Right lobe of liver (tissue), 6 donors: ENCODE data around the gene DHX34. TPM values are rescaled to one million over a fixed set of nuclear protein-coding genes. Genes with fewer than 3 reads are reported as not detected.

Experiments
- ATAC-seq, 4 donors: fragments of 200-7000 bp; cut with Tn5 transposase; one replicate each; pipeline ENCODE4 v1.9.1; 2020; ENCODE audit warnings: mild to moderate bottlenecking in 4 of 4, moderate library complexity in 4 of 4
- DNase-seq, 3 donors: peaks; one replicate each; pipeline ENCODE4 v3.0.0-alpha.2; 2020
- H3K27ac ChIP-seq, 3 donors: fragments of 200-600 bp; one replicate each; pipeline ENCODE4 v1.8.0; 2022
- H3K27me3 ChIP-seq, 2 donors: fragments of 200-600 bp; one replicate each; pipeline ENCODE4 v1.8.0; 2022
- H3K36me3 ChIP-seq, 4 donors: fragments of 200-600 bp; sonication (generic) in 1 of 4; one replicate each; pipeline versions ENCODE4 v1.5.1 to v1.8.0; 2017 to 2022; ENCODE audit warnings: control low read depth in 1 of 4
- H3K4me1 ChIP-seq, 4 donors: fragments of 200-600 bp; sonication (generic) in 1 of 4; one replicate each; pipeline versions ENCODE4 v1.5.1 to v1.8.0; 2017 to 2022; ENCODE audit warnings: control low read depth in 1 of 4
- H3K4me3 ChIP-seq, 3 donors: fragments of 200-600 bp; one replicate each; pipeline ENCODE4 v1.8.0; 2022
- H3K9me3 ChIP-seq, 4 donors: fragments of 200-600 bp; sonication (generic) in 1 of 4; one replicate each; pipeline versions ENCODE4 v1.5.1 to v1.8.0; 2017 to 2022; ENCODE audit warnings: control low read depth in 1 of 4
- POLR2A ChIP-seq: fragments of 450-650 bp; IDR thresholded peaks from one replicate; pipeline ENCODE4 v1.6.1; 2017; ENCODE audit warnings: antibody characterized with exemption, mild to moderate bottlenecking
- WGBS: methylation state at CpG from one replicate; pipeline ENCODE4 v1.1.6; 2018; ENCODE audit warnings: low coverage, low lambda C conversion rate; ENCODE audit not compliant: insufficient coverage; ENCODE audit errors: missing lambda C conversion rate; 5-methylcytosine and 5-hydroxymethylcytosine counted together
- intact Hi-C, 2 donors: fragments of 100-400 bp; cut with DNase I; formaldehyde crosslinking; loops; one replicate each; pipeline versions ENCODE4 v1.11.2 to v1.14.1; 2022
- total RNA-seq, 6 experiments: library from RNA; depleted of rRNA in 2 of 6; stranded (reverse); fragments of >200 nt in 2 of 6; fragmentation: NEBNext Ultra II Directional in 3 of 6; extraction: Animal tissue kit (Norgen Biotek cat#: 25700) in 3 of 6; gene quantifications; one replicate each; pipeline versions ENCODE4 v1.1.0 to v1.2.4, GENCODE V29; 2016 to 2023
- TF ChIP-seq, protein P1 (sequence below), 4 donors: fragments of 200-600 bp in 3 of 4; fragments of 450-650 bp in 1 of 4; IDR thresholded peaks; one replicate each; pipeline versions ENCODE4 v1.5.1 to v1.8.0; 2016 to 2022; ENCODE audit warnings: antibody characterized with exemption in 4 of 4, mild to moderate bottlenecking in 2 of 4
- donor health status: DM: no; HTN: yes; CAD: no.
- donor health status: DM: no; HTN: no; CAD: no.
- donor health status: DM: no; HTN: no; CAD: no.
- donor health status: DM: no; HTN: yes; CAD: no.
- donor health status: DM: no; HTN: yes; CAD: no.

The DHX34 gene
- total RNA-seq, 6 experiments from 2014 or later = 5.2 to 11.9 (median 8.7) TPM

DNA sequence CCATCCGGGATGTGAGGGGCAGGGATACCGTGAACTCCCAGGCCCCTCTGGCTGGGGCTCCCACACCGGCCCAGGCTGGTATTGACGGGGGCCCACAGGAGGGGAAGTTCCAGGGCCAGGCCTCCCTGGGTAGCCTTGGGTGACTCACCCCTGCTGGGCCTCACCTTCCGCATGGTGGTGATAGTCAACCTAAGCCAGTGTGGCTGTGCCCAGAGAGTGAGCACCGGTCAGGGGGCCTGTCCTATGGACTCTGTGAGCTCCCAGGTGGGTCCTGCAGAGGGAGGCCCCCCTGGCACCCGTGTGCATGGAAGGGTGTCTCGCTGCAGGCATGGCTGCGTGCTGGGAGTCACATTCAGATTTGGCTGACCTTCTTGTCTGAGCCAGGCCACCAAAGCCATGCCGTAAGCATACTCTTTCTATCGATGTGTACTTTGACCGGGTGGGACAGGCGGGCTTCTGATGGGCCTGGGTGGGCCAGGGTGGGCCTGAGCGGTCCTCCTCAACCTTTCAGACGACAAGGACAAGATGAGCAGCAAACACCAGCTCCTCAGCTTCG lies 27.6 kb downstream of the DHX34 start:
- Histone ChIP-seq H3K4me1 (peaks cover 0 to 13% (median 3%) of the 10 kb centered on the region in 4 donors), H3K4me3 (no peak overlapping the region), H3K27ac (peak overlapping the region; percentile 36 to 69 (median 52)), H3K9me3 (no peaks in the 10 kb centered on the region), H3K36me3 (peaks cover 0 to 65% (median 18%) of the 10 kb centered on the region in 4 donors), H3K27me3 (no peaks in the 10 kb centered on the region)
- WGBS = no CpG with 5 or more reads among the region's 16 CpGs
- ATAC-seq (peak; percentile 45 to 65 (median 54)), DNase-seq (peak; percentile 57 to 70 (median 65))
- intact Hi-C loops = no loop called here
- TF ChIP-seq POLR2A = no peak
- TF ChIP-seq, protein P1, sequence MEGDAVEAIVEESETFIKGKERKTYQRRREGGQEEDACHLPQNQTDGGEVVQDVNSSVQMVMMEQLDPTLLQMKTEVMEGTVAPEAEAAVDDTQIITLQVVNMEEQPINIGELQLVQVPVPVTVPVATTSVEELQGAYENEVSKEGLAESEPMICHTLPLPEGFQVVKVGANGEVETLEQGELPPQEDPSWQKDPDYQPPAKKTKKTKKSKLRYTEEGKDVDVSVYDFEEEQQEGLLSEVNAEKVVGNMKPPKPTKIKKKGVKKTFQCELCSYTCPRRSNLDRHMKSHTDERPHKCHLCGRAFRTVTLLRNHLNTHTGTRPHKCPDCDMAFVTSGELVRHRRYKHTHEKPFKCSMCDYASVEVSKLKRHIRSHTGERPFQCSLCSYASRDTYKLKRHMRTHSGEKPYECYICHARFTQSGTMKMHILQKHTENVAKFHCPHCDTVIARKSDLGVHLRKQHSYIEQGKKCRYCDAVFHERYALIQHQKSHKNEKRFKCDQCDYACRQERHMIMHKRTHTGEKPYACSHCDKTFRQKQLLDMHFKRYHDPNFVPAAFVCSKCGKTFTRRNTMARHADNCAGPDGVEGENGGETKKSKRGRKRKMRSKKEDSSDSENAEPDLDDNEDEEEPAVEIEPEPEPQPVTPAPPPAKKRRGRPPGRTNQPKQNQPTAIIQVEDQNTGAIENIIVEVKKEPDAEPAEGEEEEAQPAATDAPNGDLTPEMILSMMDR (IDR thresholded peaks at IDR 0.05) = no peak

DNA sequence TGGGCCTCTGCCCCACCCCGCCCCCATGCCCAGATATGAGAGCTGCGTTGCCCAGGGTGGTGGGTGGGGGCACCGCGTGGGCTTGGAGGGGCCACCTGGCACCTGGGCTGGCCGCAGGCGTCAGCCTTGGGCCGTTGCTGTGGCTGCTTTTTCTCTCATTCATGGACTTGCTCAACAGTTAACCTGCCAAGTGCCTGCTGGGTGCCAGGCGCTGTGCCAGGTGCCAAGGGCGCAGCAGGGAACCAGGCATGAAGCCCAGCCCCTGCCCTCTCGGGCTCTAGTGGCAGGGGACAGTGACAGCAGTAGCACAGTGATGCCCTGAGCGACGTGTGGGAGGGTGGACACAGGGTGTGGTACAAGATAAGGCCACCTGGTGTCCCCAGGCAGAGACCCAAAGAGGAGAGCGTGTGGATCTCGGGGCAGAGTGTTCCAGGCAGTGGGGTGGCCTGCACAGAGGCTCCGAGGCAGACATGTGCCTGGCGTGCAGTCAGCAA lies 28.1 kb downstream of the DHX34 start:
- WGBS = 42% methylated on average over 4 of the region's 16 CpGs
- ATAC-seq (peak; percentile 78 to 89 (median 86)), DNase-seq (peak; percentile 89 to 94 (median 89))
- Histone ChIP-seq H3K27me3 (no peaks in the 10 kb centered on the region), H3K9me3 (no peaks in the 10 kb centered on the region), H3K4me3 (no peak overlapping the region), H3K27ac (peak overlapping the region; percentile 36 to 69 (median 52)), H3K4me1 (peaks cover 0 to 13% (median 3%) of the 10 kb centered on the region in 4 donors), H3K36me3 (peaks cover 0 to 67% (median 17%) of the 10 kb centered on the region in 4 donors)
- TF ChIP-seq, protein P1 (IDR thresholded peaks at IDR 0.05) = peak in 1 of 4 donors; percentile 31
- TF ChIP-seq POLR2A = no peak
- intact Hi-C loops = no loop called here

DNA sequence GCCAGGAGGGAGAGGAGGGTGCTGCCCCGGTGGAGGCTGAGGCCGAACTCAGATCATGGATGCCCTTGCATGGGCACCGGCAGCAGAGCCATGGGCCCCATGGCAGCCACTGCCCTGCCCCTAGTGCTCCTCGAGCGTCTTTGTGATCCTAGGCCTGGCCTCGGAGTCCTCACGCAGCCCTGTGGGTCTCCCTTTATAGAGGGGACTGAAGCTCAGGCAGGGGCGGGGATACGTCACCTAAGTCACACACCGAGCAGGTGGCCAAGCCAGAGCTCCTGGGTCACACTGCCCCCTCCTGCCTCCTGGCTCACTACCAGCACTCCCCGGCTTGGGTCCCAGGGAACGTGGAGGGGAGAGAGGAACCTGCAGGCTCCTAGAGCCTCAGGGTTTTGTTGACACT lies 28.7 kb downstream of the DHX34 start:
- Histone ChIP-seq H3K27me3 (no peaks in the 10 kb centered on the region), H3K27ac (no peak overlapping the region), H3K9me3 (no peaks in the 10 kb centered on the region), H3K4me1 (peaks cover 0 to 13% (median 3%) of the 10 kb centered on the region in 4 donors), H3K36me3 (peaks cover 0 to 62% (median 16%) of the 10 kb centered on the region in 4 donors), H3K4me3 (no peak overlapping the region)
- WGBS = no CpG with 5 or more reads among the region's 12 CpGs
- ATAC-seq (no peak), DNase-seq (no peak)
- TF ChIP-seq, protein P1 (IDR thresholded peaks at IDR 0.05) = no peak
- no peak for TF ChIP-seq POLR2A
- intact Hi-C loops = no loop called here

DNA sequence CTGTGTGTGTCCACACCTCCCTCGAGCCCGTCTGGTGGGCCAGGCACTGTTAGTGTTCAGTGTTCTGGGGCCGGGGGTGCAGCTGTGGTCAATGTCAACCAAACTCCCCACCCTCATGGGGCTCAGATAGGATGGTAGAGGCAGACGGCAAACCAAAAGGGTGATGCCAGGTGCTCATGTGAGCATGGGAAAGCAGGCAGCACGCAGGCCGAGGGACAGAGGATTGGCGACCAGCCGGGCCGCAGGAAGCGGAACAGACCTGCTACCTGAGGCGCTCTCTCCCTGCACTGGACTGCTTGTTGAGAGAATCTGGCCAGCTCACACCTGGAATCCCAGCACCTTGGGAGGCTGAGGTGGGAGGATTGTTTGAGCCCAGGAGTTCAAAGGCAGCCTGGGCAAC lies 29.1 kb downstream of the DHX34 start:
- H3K36me3 ChIP-seq = peaks cover 0 to 58% (median 13%) of the 10 kb centered on the region in 4 donors
- no peak overlapping the region for H3K27ac ChIP-seq
- H3K9me3 ChIP-seq = no peaks in the 10 kb centered on the region
- peaks cover 0 to 13% (median 3%) of the 10 kb centered on the region in 4 donors for H3K4me1 ChIP-seq
- no peaks in the 10 kb centered on the region for H3K27me3 ChIP-seq
- no peak overlapping the region for H3K4me3 ChIP-seq
- no peak for DNase-seq
- TF ChIP-seq, protein P1 (IDR thresholded peaks at IDR 0.05) = no peak
- no peak for TF ChIP-seq POLR2A
- intact Hi-C loops = no loop called here
- ATAC-seq = no peak
- WGBS = no CpG with 5 or more reads among the region's 11 CpGs
